ENCODE data around the gene CHAMP1. TPM values are rescaled to one million over a fixed set of nuclear protein-coding genes. Genes with fewer than 3 reads are reported as not detected.
"Not testable (repeated sequence)": the region's sequence is repeated elsewhere in the genome, so short reads cannot be mapped to it uniquely, and the experiment has no call there.

CHAMP1 gene
- total RNA-seq, 1 donor from 2014 or later = 26.8 TPM

DNA sequence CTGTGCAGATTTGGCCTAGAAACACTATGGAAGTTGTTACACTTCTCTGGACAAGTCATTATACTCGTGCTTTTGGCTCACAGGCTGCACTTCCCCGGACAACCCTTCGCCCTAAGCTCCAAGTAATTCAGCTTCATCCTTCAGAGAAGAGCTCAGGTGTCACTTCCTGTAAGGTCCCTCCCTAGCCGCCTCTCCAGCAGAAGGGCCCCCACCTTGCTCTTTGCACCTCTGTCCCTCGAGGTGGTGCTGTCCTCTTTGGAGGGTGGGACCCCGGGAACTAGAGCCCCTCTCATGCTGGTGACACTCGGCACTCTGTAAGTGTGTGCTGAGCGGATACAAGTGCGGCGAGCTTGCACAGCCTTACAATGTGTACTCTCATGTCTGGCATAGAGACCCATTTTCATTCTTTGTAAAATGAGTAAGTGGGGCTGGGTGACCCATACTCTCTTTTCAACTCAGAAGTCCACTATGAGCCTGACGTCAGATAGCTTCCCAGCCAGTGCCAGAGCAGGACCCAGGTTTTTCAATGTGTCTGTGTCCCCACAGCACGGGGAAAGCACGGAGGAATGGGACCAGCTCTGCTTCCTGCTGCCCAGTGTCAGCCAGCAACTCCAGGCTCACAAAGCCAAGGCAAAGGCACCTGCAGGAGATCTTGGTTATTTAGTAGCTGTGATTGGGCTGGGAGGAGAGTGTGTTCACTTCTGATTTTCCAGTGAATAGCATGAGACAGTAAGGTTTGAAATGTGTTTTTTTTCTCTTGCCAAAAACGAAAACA lies 26.9 kb downstream of the CHAMP1 start:
- Mint-ChIP-seq H3K27ac (ENCODE audit: unreplicated experiment) (no peak overlapping the region), H3K4me1 (ENCODE audit: low read depth, unreplicated experiment) (no peaks in the 10 kb centered on the region), H3K9me3 (ENCODE audit: unreplicated experiment) (peaks cover 15% of the 10 kb centered on the region), H3K36me3 (ENCODE audit: low read depth, unreplicated experiment) (peaks cover 2% of the 10 kb centered on the region), H3K4me3 (ENCODE audit: unreplicated experiment) (no peak overlapping the region), H3K27me3 (ENCODE audit: low read depth, unreplicated experiment) (no peaks in the 10 kb centered on the region)
- Histone ChIP-seq H3K4me3 (ENCODE audit: insufficient read depth, low read depth, low read length) (no peak overlapping the region), H3K4me1 (ENCODE audit: insufficient read depth, low read length) (no peaks in the 10 kb centered on the region), H2AFZ (ENCODE audit: low read depth, low read length) (no peak overlapping the region), H4K20me1 (ENCODE audit: insufficient read depth, low read length) (no peaks in the 10 kb centered on the region), H3K79me2 (ENCODE audit: insufficient read depth, low read length) (no peaks in the 10 kb centered on the region), H3K4me2 (ENCODE audit: low read length) (no peak overlapping the region), H3K36me3 (ENCODE audit: insufficient read depth, low read length) (no peaks in the 10 kb centered on the region), H3K9ac (ENCODE audit: low read length) (no peak overlapping the region), H3K27me3 (ENCODE audit: insufficient read depth, low read length) (no peaks in the 10 kb centered on the region), H3K9me3 (ENCODE audit: insufficient read depth, low read depth, low read length) (no peaks in the 10 kb centered on the region), H3K27ac (ENCODE audit: low read depth, low read length) (no peak overlapping the region)
- DNase-seq (ENCODE audit: low read depth) (no peak), FAIRE-seq (no peak)
- TF ChIP-seq, protein P1, sequence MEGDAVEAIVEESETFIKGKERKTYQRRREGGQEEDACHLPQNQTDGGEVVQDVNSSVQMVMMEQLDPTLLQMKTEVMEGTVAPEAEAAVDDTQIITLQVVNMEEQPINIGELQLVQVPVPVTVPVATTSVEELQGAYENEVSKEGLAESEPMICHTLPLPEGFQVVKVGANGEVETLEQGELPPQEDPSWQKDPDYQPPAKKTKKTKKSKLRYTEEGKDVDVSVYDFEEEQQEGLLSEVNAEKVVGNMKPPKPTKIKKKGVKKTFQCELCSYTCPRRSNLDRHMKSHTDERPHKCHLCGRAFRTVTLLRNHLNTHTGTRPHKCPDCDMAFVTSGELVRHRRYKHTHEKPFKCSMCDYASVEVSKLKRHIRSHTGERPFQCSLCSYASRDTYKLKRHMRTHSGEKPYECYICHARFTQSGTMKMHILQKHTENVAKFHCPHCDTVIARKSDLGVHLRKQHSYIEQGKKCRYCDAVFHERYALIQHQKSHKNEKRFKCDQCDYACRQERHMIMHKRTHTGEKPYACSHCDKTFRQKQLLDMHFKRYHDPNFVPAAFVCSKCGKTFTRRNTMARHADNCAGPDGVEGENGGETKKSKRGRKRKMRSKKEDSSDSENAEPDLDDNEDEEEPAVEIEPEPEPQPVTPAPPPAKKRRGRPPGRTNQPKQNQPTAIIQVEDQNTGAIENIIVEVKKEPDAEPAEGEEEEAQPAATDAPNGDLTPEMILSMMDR (IDR thresholded peaks at IDR 0.05; ENCODE audit: insufficient read depth, low read depth, low read length) = no peak
- no peak for TF ChIP-seq EZH2 (IDR thresholded peaks at IDR 0.05; ENCODE audit: insufficient read depth, low read length)

DNA sequence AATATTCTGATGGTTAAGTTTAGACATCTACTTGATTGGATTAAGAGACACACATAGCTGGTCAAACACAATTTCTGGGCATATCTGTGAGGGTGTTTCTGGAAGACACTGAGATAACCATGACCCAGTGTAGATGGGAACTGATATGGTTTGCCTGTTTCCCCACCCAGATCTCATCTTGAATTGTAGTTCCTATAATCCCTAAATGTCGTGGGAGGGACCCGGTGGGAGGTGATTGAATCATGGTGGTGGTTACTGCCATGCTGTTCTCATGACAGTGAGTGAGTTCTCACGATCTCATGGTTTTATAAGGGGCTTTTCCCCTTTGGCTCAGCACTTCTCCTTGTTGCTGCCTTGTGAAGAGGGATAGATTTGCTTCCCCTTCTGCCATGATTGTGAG lies 33.0 kb downstream of the CHAMP1 start:
- not testable (repeated sequence) for H3K36me3 Mint-ChIP-seq (ENCODE audit: low read depth, unreplicated experiment); H3K4me2 ChIP-seq (ENCODE audit: low read length); H3K4me1 ChIP-seq (ENCODE audit: insufficient read depth, low read length); H3K9ac ChIP-seq (ENCODE audit: low read length); H3K27me3 Mint-ChIP-seq (ENCODE audit: low read depth, unreplicated experiment); H3K4me1 Mint-ChIP-seq (ENCODE audit: low read depth, unreplicated experiment); H4K20me1 ChIP-seq (ENCODE audit: insufficient read depth, low read length); FAIRE-seq; DNase-seq (ENCODE audit: low read depth); H3K9me3 ChIP-seq (ENCODE audit: insufficient read depth, low read depth, low read length); H3K79me2 ChIP-seq (ENCODE audit: insufficient read depth, low read length); H3K4me3 ChIP-seq (ENCODE audit: insufficient read depth, low read depth, low read length); H3K4me3 Mint-ChIP-seq (ENCODE audit: unreplicated experiment); H3K27ac ChIP-seq (ENCODE audit: low read depth, low read length); H2AFZ ChIP-seq (ENCODE audit: low read depth, low read length); H3K27ac Mint-ChIP-seq (ENCODE audit: unreplicated experiment); H3K36me3 ChIP-seq (ENCODE audit: insufficient read depth, low read length); H3K27me3 ChIP-seq (ENCODE audit: insufficient read depth, low read length)
- H3K9me3 Mint-ChIP-seq (ENCODE audit: unreplicated experiment) = peaks cover 15% of the 10 kb centered on the region

DNA sequence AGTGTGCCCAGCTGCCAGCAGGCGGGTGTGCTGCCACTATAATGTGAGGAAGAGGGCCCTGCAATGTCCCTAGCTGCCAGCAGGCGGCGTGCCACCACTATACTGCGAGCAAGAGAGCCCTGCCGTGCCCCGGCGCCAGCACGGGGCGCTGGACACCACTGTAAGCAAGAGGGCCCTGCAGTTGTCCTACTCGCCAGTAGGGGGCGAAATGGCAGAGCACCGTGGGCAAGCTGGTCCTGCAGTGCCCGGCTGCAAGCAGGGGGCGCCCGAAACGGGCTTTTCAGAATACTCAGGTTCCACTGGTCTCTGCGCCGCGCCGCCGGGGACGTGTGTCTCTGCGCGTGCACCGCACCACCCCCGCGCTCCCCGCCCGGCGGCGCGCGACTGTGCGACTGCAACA lies 38.5 kb downstream of the CHAMP1 start:
- not testable (repeated sequence) for H3K27me3 Mint-ChIP-seq (ENCODE audit: low read depth, unreplicated experiment)

DNA sequence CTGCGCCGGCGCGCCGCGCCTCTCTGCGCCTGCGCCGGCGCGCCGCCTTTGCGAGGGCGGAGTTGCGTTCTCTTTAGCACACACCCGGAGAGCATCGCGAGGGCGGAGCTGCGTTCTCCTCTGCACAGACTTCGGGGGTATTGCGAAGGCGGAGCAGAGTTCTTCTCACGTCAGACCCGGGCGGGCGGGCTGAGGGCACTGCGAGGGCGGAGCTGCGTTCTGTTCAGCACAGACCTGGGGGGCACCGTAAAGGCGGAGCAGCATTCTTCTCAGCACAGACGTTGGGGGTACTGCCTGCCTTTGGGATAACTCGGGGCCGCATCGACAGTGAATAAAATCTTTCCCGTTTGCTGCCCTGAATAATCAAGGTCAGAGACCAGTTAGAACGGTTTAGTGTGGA lies 39.1 kb downstream of the CHAMP1 start:
- not testable (repeated sequence) for H3K36me3 Mint-ChIP-seq (ENCODE audit: low read depth, unreplicated experiment); DNase-seq (ENCODE audit: low read depth); H3K27me3 Mint-ChIP-seq (ENCODE audit: low read depth, unreplicated experiment); H3K27ac ChIP-seq (ENCODE audit: low read depth, low read length); H3K79me2 ChIP-seq (ENCODE audit: insufficient read depth, low read length); H4K20me1 ChIP-seq (ENCODE audit: insufficient read depth, low read length); H3K36me3 ChIP-seq (ENCODE audit: insufficient read depth, low read length); H3K27ac Mint-ChIP-seq (ENCODE audit: unreplicated experiment); H3K9me3 ChIP-seq (ENCODE audit: insufficient read depth, low read depth, low read length); H3K4me3 ChIP-seq (ENCODE audit: insufficient read depth, low read depth, low read length); H3K4me1 Mint-ChIP-seq (ENCODE audit: low read depth, unreplicated experiment); H3K4me2 ChIP-seq (ENCODE audit: low read length); H2AFZ ChIP-seq (ENCODE audit: low read depth, low read length); H3K9me3 Mint-ChIP-seq (ENCODE audit: unreplicated experiment); H3K27me3 ChIP-seq (ENCODE audit: insufficient read depth, low read length); FAIRE-seq; H3K4me3 Mint-ChIP-seq (ENCODE audit: unreplicated experiment); H3K9ac ChIP-seq (ENCODE audit: low read length); H3K4me1 ChIP-seq (ENCODE audit: insufficient read depth, low read length)

More for the DNA sequence above, 38.5 kb downstream of the CHAMP1 start:
- H3K4me1 Mint-ChIP-seq (ENCODE audit: low read depth, unreplicated experiment); H3K4me1 ChIP-seq (ENCODE audit: insufficient read depth, low read length); H3K9me3 Mint-ChIP-seq (ENCODE audit: unreplicated experiment); H3K36me3 ChIP-seq (ENCODE audit: insufficient read depth, low read length); FAIRE-seq; H3K4me2 ChIP-seq (ENCODE audit: low read length); H3K36me3 Mint-ChIP-seq (ENCODE audit: low read depth, unreplicated experiment); H4K20me1 ChIP-seq (ENCODE audit: insufficient read depth, low read length); H3K27ac ChIP-seq (ENCODE audit: low read depth, low read length); H2AFZ ChIP-seq (ENCODE audit: low read depth, low read length); H3K4me3 Mint-ChIP-seq (ENCODE audit: unreplicated experiment); H3K9ac ChIP-seq (ENCODE audit: low read length); DNase-seq (ENCODE audit: low read depth); H3K79me2 ChIP-seq (ENCODE audit: insufficient read depth, low read length); H3K27ac Mint-ChIP-seq (ENCODE audit: unreplicated experiment); H3K9me3 ChIP-seq (ENCODE audit: insufficient read depth, low read depth, low read length); H3K27me3 ChIP-seq (ENCODE audit: insufficient read depth, low read length); H3K4me3 ChIP-seq (ENCODE audit: insufficient read depth, low read depth, low read length): not testable (repeated sequence)
- TF ChIP-seq, protein P1 (IDR thresholded peaks at IDR 0.05; ENCODE audit: insufficient read depth, low read depth, low read length) = peak; percentile 12
